H1 (cell line): ENCODE results near the gene DOCK9.
A peak's percentile ranks its signal among the peaks of the same experiment; 100 is the strongest.

Experiments
- CEBPB ChIP-seq: IDR thresholded peaks from 2 replicates; pipeline ENCODE4 v1.6.1; 2012; ENCODE audit warnings: low read depth, low read length
- CHD1 ChIP-seq: IDR thresholded peaks from 2 replicates; pipeline ENCODE4 v1.6.1; 2012; ENCODE audit warnings: low read depth, low read length, improper control_type of control experiment
- CTCF ChIP-seq, 3 experiments: IDR thresholded peaks; 1 replicate in 2 of 3; 2 replicates in 1 of 3; pipeline versions ENCODE4 v1.5.1 to v1.6.1; 2011; ENCODE audit warnings: low read length in 3 of 3, mild to moderate bottlenecking in 3 of 3, inconsistent platforms in 2 of 3, low read depth in 1 of 3, moderate library complexity in 1 of 3; ENCODE audit not compliant: insufficient read depth in 1 of 3; ENCODE audit errors: control extremely low read depth in 1 of 3
- MAX ChIP-seq: IDR thresholded peaks from 2 replicates; pipeline ENCODE4 v1.6.1; 2012; ENCODE audit warnings: inconsistent platforms
- NANOG ChIP-seq: IDR thresholded peaks from 2 replicates; pipeline ENCODE4 v1.6.1; 2011; ENCODE audit warnings: low read length, low read depth, mild to moderate bottlenecking, inconsistent platforms; ENCODE audit not compliant: insufficient read depth, poor library complexity, severe bottlenecking
- POLR2A ChIP-seq, 2 experiments: IDR thresholded peaks; 1 replicate in 1 of 2; 2 replicates in 1 of 2; pipeline ENCODE4 v1.6.1; 2011; ENCODE audit warnings: low read depth in 2 of 2, low read length in 2 of 2, mild to moderate bottlenecking in 2 of 2; ENCODE audit errors: control extremely low read depth in 1 of 2
- POLR2AphosphoS5 ChIP-seq: IDR thresholded peaks from 2 replicates; pipeline ENCODE4 v1.6.1; 2011; ENCODE audit warnings: low read depth, low read length
- POU5F1 ChIP-seq: IDR thresholded peaks from 2 replicates; pipeline ENCODE4 v1.6.1; 2011; ENCODE audit warnings: low read depth, mild to moderate bottlenecking, low read length, moderate library complexity
- RFX5 ChIP-seq: IDR thresholded peaks from 2 replicates; pipeline ENCODE4 v1.6.1; 2011; ENCODE audit warnings: low read depth, low read length, improper control_type of control experiment, borderline replicate concordance
- RXRA ChIP-seq: IDR thresholded peaks from 2 replicates; pipeline ENCODE4 v1.6.1; 2011; ENCODE audit warnings: low read depth, mild to moderate bottlenecking, low read length, moderate library complexity; ENCODE audit not compliant: insufficient read depth
- SRF ChIP-seq: IDR thresholded peaks from 2 replicates; pipeline ENCODE4 v1.6.1; 2011; ENCODE audit warnings: mild to moderate bottlenecking, low read depth, low read length, moderate library complexity
- TCF12 ChIP-seq: IDR thresholded peaks from 2 replicates; pipeline ENCODE4 v1.6.1; 2011; ENCODE audit warnings: low read depth, mild to moderate bottlenecking, low read length

GRCh38 chr13:98772794-98773452, 204.9 kb downstream of the DOCK9 start:
- TF ChIP-seq CHD1 (no peak), POLR2A (IDR thresholded peaks at IDR 0.05; ENCODE audit: control extremely low read depth in 1 of 2, low read depth in 2 of 2, low read length in 2 of 2) (no peak), CTCF (IDR thresholded peaks at IDR 0.05; ENCODE audit: control extremely low read depth in 1 of 3, insufficient read depth in 1 of 3, low read depth in 1 of 3, low read length in 3 of 3) (peak; percentile 63 to 84 (median 67)), RXRA (no peak), MAX (no peak), POLR2AphosphoS5 (no peak), RFX5 (no peak), POU5F1 (no peak), CEBPB (no peak), SRF (no peak), TCF12 (no peak), NANOG (no peak)
